RWPE1 (cell line): ENCODE data around the gene CCDC7.
"Not testable (repeated sequence)": the region's sequence is repeated elsewhere in the genome, so short reads cannot be mapped to it uniquely, and the experiment has no call there.

Experiments
- CTCF ChIA-PET: fragments of 350-600 bp; sonication (Branson Sonifier 250); formaldehyde crosslinking; extraction: SDS; loops from one replicate; lab custom pipeline; 2021; lab: Yijun Ruan, JAX
- POLR2A ChIA-PET: fragments of 400-600 bp; formaldehyde crosslinking; extraction: SDS; loops from one replicate; lab custom pipeline; 2020; ENCODE audit warnings: antibody characterized with exemption; ENCODE audit not compliant: low non-redundant PET; lab: Yijun Ruan, JAX
- DNase-seq: peaks from one replicate; pipeline ENCODE4 v3.0.0; 2012; ENCODE audit warnings: low spot score
- H3K27ac ChIP-seq: fragments of 450-650 bp; 2 replicates; pipeline ENCODE4 v1.5.1; 2017
- CTCF ChIP-seq: fragments of 450-650 bp; conservative IDR thresholded peaks from 2 replicates; pipeline ENCODE4 v1.5.1; 2017; ENCODE audit warnings: low read depth, mild to moderate bottlenecking

The CCDC7 gene

GRCh38 chr10:32731527-32731926 lies 285.6 kb downstream of the CCDC7 start:
- CTCF ChIA-PET, result no interaction called here
- no peak for DNase-seq
- H3K27ac ChIP-seq, result no peak overlapping the region
- TF ChIP-seq CTCF, result no peak
- POLR2A ChIA-PET, result no interaction called here

GRCh38 chr10:32738958-32739357 lies 293.0 kb downstream of the CCDC7 start:
- DNase-seq, result no peak
- TF ChIP-seq CTCF, result no peak
- no peak overlapping the region for H3K27ac ChIP-seq
- CTCF ChIA-PET, result no interaction called here
- POLR2A ChIA-PET, result no interaction called here

DNA sequence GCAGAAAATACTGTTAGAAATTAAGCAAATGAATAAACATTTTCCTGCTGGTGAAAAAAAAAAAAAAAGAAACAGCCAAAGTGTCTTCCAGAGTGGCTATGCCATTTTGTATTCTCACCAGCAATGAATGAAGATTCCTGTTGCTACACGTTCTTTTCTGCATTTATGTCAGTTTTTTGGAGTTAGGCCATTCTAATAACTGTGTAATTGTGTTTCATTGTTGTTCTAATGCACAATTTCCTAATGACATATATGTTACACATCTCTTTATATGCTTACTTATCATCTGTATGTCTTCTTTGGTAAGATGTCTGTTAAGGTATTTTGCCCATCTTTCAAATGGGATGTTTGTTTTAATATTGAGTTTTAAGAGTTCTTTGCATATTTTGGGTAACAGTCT lies 298.4 kb downstream of the CCDC7 start:
- CTCF ChIA-PET, result no interaction called here
- TF ChIP-seq CTCF, result no peak
- POLR2A ChIA-PET, result no interaction called here
- DNase-seq, result peak; percentile 6
- no peak overlapping the region for H3K27ac ChIP-seq

DNA sequence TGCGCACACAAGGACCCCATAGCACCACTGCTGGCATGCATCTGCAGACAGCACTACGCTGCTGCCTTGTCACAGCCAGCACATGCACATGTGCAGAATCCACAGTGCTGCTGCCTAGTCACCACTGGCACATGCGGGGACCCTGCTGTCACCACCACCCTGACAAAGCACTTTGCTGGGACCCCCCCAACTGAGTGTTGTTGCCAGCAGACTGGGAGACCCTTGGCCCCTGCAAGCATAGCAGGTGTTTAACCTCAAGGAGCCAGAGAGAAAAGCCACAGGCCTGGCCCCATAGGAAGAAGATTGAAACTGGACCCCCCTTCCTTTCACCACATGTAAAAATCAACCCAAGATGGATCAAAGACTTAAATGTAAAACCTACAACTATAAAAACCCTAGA lies 300.9 kb downstream of the CCDC7 start:
- no peak for DNase-seq
- POLR2A ChIA-PET, result no interaction called here
- TF ChIP-seq CTCF, result no peak
- CTCF ChIA-PET, result no interaction called here
- no peak overlapping the region for H3K27ac ChIP-seq

DNA sequence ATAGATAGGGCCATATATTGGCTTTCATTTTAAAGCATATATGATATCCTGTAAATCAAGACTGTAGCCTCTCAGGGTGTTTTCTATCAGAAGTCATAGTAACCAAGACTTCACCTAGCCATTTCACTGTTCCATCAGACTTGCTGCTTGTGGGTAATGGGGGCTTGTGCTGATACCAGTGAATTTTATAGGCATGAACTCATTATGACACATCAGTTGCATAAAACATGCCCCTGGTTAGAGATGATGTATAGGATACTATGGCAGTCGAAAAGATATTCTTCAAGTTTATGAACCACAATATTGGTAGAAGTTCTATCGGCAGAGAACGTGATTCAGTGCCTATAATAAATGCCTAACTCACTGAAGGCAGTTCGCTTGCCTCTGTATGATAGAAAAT lies 305.6 kb downstream of the CCDC7 start:
- TF ChIP-seq CTCF, result no peak
- DNase-seq, result no peak
- CTCF ChIA-PET, result interaction anchor here (0.6 kb wide), 1 partner anchor 14 kb away, joined by 5 read pairs; no protein-coding TSS in a partner anchor

DNA sequence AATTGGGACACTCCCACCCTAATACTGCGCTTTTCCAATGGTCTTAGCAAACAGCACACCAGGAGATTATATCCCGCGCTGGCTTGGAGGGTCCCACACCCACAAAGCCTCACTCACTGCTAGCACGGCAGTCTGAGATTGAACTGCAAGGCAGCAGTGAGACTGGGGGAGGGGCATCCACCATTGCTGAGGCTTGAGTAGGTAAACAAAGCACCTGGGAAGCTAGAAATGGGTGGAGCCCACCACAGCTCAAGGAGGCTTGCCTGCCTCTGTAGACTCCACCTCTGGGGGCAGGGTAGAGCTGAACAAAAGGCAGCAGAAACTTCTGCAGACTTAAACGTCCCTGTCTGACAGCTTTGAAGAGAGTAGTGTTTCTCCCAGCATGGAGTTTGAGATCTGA lies 309.0 kb downstream of the CCDC7 start:
- H3K27ac ChIP-seq, POLR2A ChIA-PET, CTCF ChIA-PET, DNase-seq: not testable (repeated sequence)

More for the DNA sequence above, 305.6 kb downstream of the CCDC7 start:
- H3K27ac ChIP-seq, result no peak overlapping the region
- POLR2A ChIA-PET, result no interaction called here

- no peak for DNase-seq
- no peak overlapping the region for H3K27ac ChIP-seq
- POLR2A ChIA-PET, result no interaction called here
- CTCF ChIA-PET, result no interaction called here
- no peak for TF ChIP-seq CTCF
These were observed 325.3 kb downstream of the CCDC7 start for GRCh38 chr10:32771217-32771616.
